WERI-Rb-1 (cell line): ENCODE results near the gene SLC13A5.

ENCODE experiments used
- DNase-seq: peaks from one replicate; pipeline ENCODE4 v3.0.0-alpha.2; 2020
- H3K27ac ChIP-seq: fragments of 250-450 bp; sonication (Bioruptor Pico); 2 replicates; pipeline ENCODE4 v1.5.1; 2020; ENCODE audit warnings: mild to moderate bottlenecking, moderate library complexity
- H3K27me3 ChIP-seq: fragments of 250-450 bp; sonication (Bioruptor Pico); 2 replicates; pipeline ENCODE4 v1.5.1; 2021; ENCODE audit warnings: mild to moderate bottlenecking, low read depth, moderate library complexity; ENCODE audit not compliant: insufficient read depth, severe bottlenecking
- H3K36me3 ChIP-seq: fragments of 250-450 bp; sonication (Bioruptor Pico); 2 replicates; pipeline ENCODE4 v1.5.1; 2020; ENCODE audit warnings: mild to moderate bottlenecking, moderate library complexity
- H3K4me3 ChIP-seq: 2 replicates; pipeline ENCODE4 v1.5.1; 2011; ENCODE audit warnings: low read depth, mild to moderate bottlenecking, control low read depth, low read length
- H3K9me3 ChIP-seq: fragments of 250-450 bp; sonication (Bioruptor Pico); 2 replicates; pipeline ENCODE4 v1.5.1; 2021; ENCODE audit warnings: mild to moderate bottlenecking, moderate library complexity; ENCODE audit not compliant: severe bottlenecking
- CTCF ChIP-seq: IDR thresholded peaks from 2 replicates; pipeline ENCODE4 v1.5.1; 2011; ENCODE audit warnings: low read depth, mild to moderate bottlenecking, control low read depth, inconsistent platforms, low read length

The SLC13A5 gene

GRCh38 chr17:6713130-6713917 lies at the start of gene SLC13A5:
Gene SLC13A5 (minus strand): TSS chr17:6713369. CDS start chr17:6713333, 36 bp downstream.
- peak within 1 kb of the TSS; percentile 45 for H3K4me3 ChIP-seq
- H3K9me3 ChIP-seq, result peaks cover 4% of the 10 kb centered on the region
- peaks cover 29% of the 10 kb centered on the region for H3K27me3 ChIP-seq
- no peak within 1 kb of the TSS for H3K27ac ChIP-seq
- no peaks in the 10 kb centered on the region for H3K36me3 ChIP-seq
- TF ChIP-seq CTCF, result peak; percentile 74
- DNase-seq, result peak; percentile 83

GRCh38 chr17:6761779-6762178 lies 48.6 kb upstream of the SLC13A5 start:
- Histone ChIP-seq H3K36me3 (no peaks in the 10 kb centered on the region), H3K27ac (no peak overlapping the region), H3K27me3 (peaks cover 85% of the 10 kb centered on the region), H3K9me3 (no peaks in the 10 kb centered on the region), H3K4me3 (no peak overlapping the region)
- TF ChIP-seq CTCF, result no peak
- no peak for DNase-seq

GRCh38 chr17:6757747-6758146 lies 44.6 kb upstream of the SLC13A5 start:
- no peaks in the 10 kb centered on the region for H3K9me3 ChIP-seq
- H3K27ac ChIP-seq, result no peak overlapping the region
- peaks cover 80% of the 10 kb centered on the region for H3K27me3 ChIP-seq
- no peak overlapping the region for H3K4me3 ChIP-seq
- no peak for TF ChIP-seq CTCF
- no peak for DNase-seq
- H3K36me3 ChIP-seq, result no peaks in the 10 kb centered on the region

GRCh38 chr17:6756425-6757031 lies 43.4 kb upstream of the SLC13A5 start:
- no peak for DNase-seq
- Histone ChIP-seq H3K27me3 (peaks cover 80% of the 10 kb centered on the region), H3K27ac (no peak overlapping the region), H3K4me3 (no peak overlapping the region), H3K9me3 (peaks cover 5% of the 10 kb centered on the region), H3K36me3 (no peaks in the 10 kb centered on the region)
- TF ChIP-seq CTCF, result no peak

GRCh38 chr17:6755731-6756184 lies 42.6 kb upstream of the SLC13A5 start, which contains the start of gene XAF1:
Gene XAF1 (plus strand): TSS chr17:6756046. CDS start chr17:6756079, 33 bp downstream.
- no peaks in the 10 kb centered on the region for H3K36me3 ChIP-seq
- TF ChIP-seq CTCF, result no peak

More at GRCh38 chr17:6755731-6756184, 42.6 kb upstream of the SLC13A5 start, which contains the start of gene XAF1:
- Histone ChIP-seq H3K9me3 (peaks cover 5% of the 10 kb centered on the region), H3K4me3 (no peak within 1 kb of the TSS), H3K27me3 (peaks cover 79% of the 10 kb centered on the region), H3K27ac (no peak within 1 kb of the TSS)
- no peak for DNase-seq
